OCI-LY7 (cell line): ENCODE measurements around the gene VWA5B1.

Experiments used
- CTCF ChIP-seq: fragments of 200-600 bp; sonication (generic); conservative IDR thresholded peaks from 2 replicates; pipeline ENCODE4 v1.5.1; 2014; ENCODE audit warnings: mild to moderate bottlenecking, antibody characterized with exemption, low read length, moderate library complexity, mixed read lengths
- EZH2phosphoT487 ChIP-seq: fragments of 200-600 bp; sonication (generic); IDR thresholded peaks from 2 replicates; pipeline ENCODE4 v1.6.1; 2018; ENCODE audit warnings: low read depth, borderline replicate concordance, mild to moderate bottlenecking, mixed run types, antibody characterized with exemption, low read length, moderate library complexity, mixed read lengths

- no peak for TF ChIP-seq CTCF
- no peak for TF ChIP-seq EZH2phosphoT487
These were observed 8.1 kb upstream of the VWA5B1 start for GRCh38 chr1:20282533-20282932.
